ENCODE data around the gene TCHHL1.

The TCHHL1 gene

GRCh38 chr1:152036267-152037216 lies 52.3 kb downstream of the TCHHL1 start, which contains the start of gene S100A11:
S100A11 (minus strand) TSS chr1:152037004; CDS start chr1:152036915, 89 bp downstream.
- DNase-seq: no peak

- no peak for DNase-seq
Measured at GRCh38 chr1:152035539-152036266, 53.2 kb downstream of the TCHHL1 start.

GRCh38 chr1:152034654-152035538 lies 54.0 kb downstream of the TCHHL1 start:
- DNase-seq: peak; percentile 35

GRCh38 chr1:152034324-152034653 lies 54.6 kb downstream of the TCHHL1 start:
- no peak for DNase-seq
